Osteoblast (primary cell): ENCODE results near the gene TRIM37. TPM values are rescaled to one million over a fixed set of nuclear protein-coding genes. Genes with fewer than 3 reads are reported as not detected.

Source experiments
- DNase-seq: peaks from one replicate; pipeline ENCODE4 v3.0.0; 2011; ENCODE audit warnings: low spot score, mixed read lengths; ENCODE audit not compliant: insufficient read length; ENCODE audit errors: missing footprints
- H2AFZ ChIP-seq: 2 replicates; pipeline ENCODE4 v1.6.0; 2011; ENCODE audit warnings: mild to moderate bottlenecking, low read length
- H3K27ac ChIP-seq: 2 replicates; pipeline ENCODE4 v1.5.1; 2011; ENCODE audit warnings: mild to moderate bottlenecking, low read depth, low read length, moderate library complexity
- H3K27me3 ChIP-seq: 2 replicates; pipeline ENCODE4 v1.6.0; 2012; ENCODE audit warnings: mild to moderate bottlenecking, control low read depth, inconsistent platforms, low read length, moderate library complexity; ENCODE audit not compliant: insufficient read depth
- H3K36me3 ChIP-seq: 2 replicates; pipeline ENCODE4 v1.5.1; 2011; ENCODE audit warnings: mild to moderate bottlenecking, low read length, control low read depth, moderate library complexity; ENCODE audit not compliant: insufficient read depth
- H3K4me1 ChIP-seq: 2 replicates; pipeline ENCODE4 v1.5.1; 2011; ENCODE audit warnings: mild to moderate bottlenecking, low read length, control low read depth, moderate library complexity; ENCODE audit not compliant: insufficient read depth
- H3K4me2 ChIP-seq: 2 replicates; pipeline ENCODE4 v1.6.0; 2011; ENCODE audit warnings: mild to moderate bottlenecking, low read length; ENCODE audit not compliant: insufficient read depth
- H3K4me3 ChIP-seq: fragments of 200-600 bp; sonication (generic); 3 replicates; pipeline ENCODE4 v1.5.1; 2012; ENCODE audit warnings: mild to moderate bottlenecking, low read length, inconsistent platforms; ENCODE audit not compliant: insufficient read depth
- H3K79me2 ChIP-seq: 2 replicates; pipeline ENCODE4 v1.6.0; 2012; ENCODE audit warnings: mild to moderate bottlenecking, low read length, control low read depth, inconsistent platforms; ENCODE audit not compliant: insufficient read depth
- H3K9me3 ChIP-seq: 2 replicates; pipeline ENCODE4 v1.5.1; 2011; ENCODE audit warnings: low read depth, low read length, control low read depth
- H4K20me1 ChIP-seq: 2 replicates; pipeline ENCODE4 v1.6.0; 2012; ENCODE audit warnings: mild to moderate bottlenecking, low read length, control low read depth; ENCODE audit not compliant: insufficient read depth
- CTCF ChIP-seq: IDR thresholded peaks from 2 replicates; pipeline ENCODE4 v1.5.1; 2011; ENCODE audit warnings: mild to moderate bottlenecking, low read depth, low read length, moderate library complexity; ENCODE audit errors: extremely low read depth
- total RNA-seq: library from RNA; depleted of rRNA; stranded (reverse); fragments of >200 nt; gene quantifications from 2 replicates; pipeline ENCODE4 v1.2.3, GENCODE V29; 2012

Gene TRIM37
- total RNA-seq, 1 donor: 40.5 TPM

DNA sequence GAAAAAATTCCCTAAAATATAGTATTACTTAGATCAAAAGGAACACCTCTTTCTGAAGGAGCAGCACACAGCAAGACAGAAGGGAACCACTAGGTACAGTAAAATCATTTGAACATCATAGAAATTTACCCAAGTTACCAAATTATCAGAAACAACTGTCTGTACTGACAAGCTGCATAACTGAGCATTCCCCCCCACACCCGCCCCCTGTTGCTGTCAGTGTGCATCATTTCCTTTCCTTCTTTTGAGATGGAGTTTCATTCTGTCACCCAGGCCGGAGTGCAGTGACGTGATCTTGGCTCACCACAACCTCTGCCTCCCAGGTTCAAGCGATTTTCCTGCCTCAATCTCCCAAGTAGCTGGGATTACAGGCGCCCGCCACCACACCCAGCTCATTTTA is 120.7 kb downstream of the TRIM37 start:
- H3K36me3 ChIP-seq: no peaks in the 10 kb centered on the region
- H2AFZ ChIP-seq: no peak overlapping the region
- H3K4me2 ChIP-seq: no peak overlapping the region
- H3K4me1 ChIP-seq: no peaks in the 10 kb centered on the region
- no peaks in the 10 kb centered on the region for H3K79me2 ChIP-seq
- no peaks in the 10 kb centered on the region for H4K20me1 ChIP-seq
- H3K9me3 ChIP-seq: no peaks in the 10 kb centered on the region
- no peak for DNase-seq
- H3K27me3 ChIP-seq: no peaks in the 10 kb centered on the region
- H3K27ac ChIP-seq: no peak overlapping the region
- H3K4me3 ChIP-seq: no peak overlapping the region
- no peak for TF ChIP-seq CTCF

DNA sequence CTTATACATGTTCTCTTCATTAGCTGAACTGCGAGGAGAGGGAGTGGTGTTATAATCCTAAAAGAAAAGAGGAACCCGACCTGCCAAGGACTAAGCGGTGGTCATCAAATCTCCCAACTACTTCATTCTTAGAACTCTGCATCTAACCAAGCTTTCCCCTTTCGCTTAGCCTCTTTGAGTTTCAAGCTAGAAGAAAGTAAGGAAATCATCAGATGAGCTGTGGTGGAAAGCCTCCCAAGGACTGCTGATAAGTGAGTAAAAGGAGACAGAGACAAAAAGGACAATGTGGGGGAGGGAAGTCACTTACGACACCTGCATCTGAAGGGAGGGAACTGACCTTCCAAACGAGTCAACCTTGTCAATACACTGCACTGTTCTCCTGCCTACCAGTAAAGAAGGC is 121.3 kb downstream of the TRIM37 start:
- TF ChIP-seq CTCF: no peak
- no peaks in the 10 kb centered on the region for H3K27me3 ChIP-seq

GRCh38 chr17:58982626-58983025 is 124.1 kb downstream of the TRIM37 start:
- Histone ChIP-seq H4K20me1 (no peaks in the 10 kb centered on the region), H3K4me3 (no peak overlapping the region), H3K27me3 (no peaks in the 10 kb centered on the region), H3K4me1 (no peaks in the 10 kb centered on the region), H3K79me2 (no peaks in the 10 kb centered on the region), H3K27ac (no peak overlapping the region), H3K4me2 (no peak overlapping the region), H3K36me3 (no peaks in the 10 kb centered on the region), H2AFZ (no peak overlapping the region), H3K9me3 (no peaks in the 10 kb centered on the region)
- DNase-seq: no peak
- no peak for TF ChIP-seq CTCF

More for the DNA sequence above, 121.3 kb downstream of the TRIM37 start:
- Histone ChIP-seq H3K79me2 (no peaks in the 10 kb centered on the region), H3K9me3 (no peaks in the 10 kb centered on the region), H3K27ac (no peak overlapping the region), H3K4me2 (no peak overlapping the region), H4K20me1 (no peaks in the 10 kb centered on the region), H3K4me3 (no peak overlapping the region), H2AFZ (no peak overlapping the region), H3K36me3 (no peaks in the 10 kb centered on the region), H3K4me1 (no peaks in the 10 kb centered on the region)
- DNase-seq: no peak

DNA sequence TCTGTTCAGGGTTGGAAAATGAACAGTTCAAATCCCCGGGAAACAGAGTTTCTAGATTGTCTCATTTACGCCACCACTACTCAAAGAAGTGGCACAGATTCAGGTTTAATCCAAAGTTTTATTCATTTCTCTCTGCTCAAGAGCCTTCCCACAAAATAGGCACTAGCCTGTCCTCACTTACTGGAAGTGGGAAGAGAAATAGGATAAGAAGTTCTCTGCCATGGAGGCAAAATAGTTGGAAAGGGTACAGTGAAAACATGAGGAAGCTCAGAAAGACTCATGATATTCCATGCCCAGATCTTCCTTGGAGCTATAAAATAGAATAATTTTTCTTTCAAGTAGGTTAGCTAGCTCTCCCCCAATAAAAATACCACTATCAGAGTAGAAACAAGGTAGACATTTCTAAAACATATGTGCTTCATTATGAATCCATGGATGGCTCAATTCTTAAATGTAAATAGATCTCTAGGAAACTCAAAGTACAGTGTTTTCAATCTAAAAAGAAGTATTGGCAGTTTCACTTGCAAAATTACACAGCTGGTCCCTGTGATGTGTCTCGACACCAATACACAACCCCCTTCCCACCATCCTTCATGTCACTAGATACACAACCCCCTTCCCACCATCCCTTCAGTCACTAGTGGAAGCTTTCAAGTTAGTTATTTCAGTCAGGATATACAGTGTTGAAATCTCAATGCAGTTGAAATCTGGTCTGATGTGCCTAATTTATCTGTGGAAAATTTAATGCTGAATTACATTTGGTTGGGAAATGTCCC is 125.8 kb downstream of the TRIM37 start:
- no peaks in the 10 kb centered on the region for H4K20me1 ChIP-seq
- no peaks in the 10 kb centered on the region for H3K4me1 ChIP-seq
- H3K27ac ChIP-seq: no peak overlapping the region
- no peak for DNase-seq
- no peaks in the 10 kb centered on the region for H3K36me3 ChIP-seq
- no peak overlapping the region for H2AFZ ChIP-seq
- no peak overlapping the region for H3K4me2 ChIP-seq
- no peaks in the 10 kb centered on the region for H3K9me3 ChIP-seq
- no peaks in the 10 kb centered on the region for H3K27me3 ChIP-seq
- H3K4me3 ChIP-seq: no peak overlapping the region
- no peak for TF ChIP-seq CTCF
- H3K79me2 ChIP-seq: no peaks in the 10 kb centered on the region
